HepG2 (cell line): ENCODE data around the gene CNOT8. TPM values are rescaled to one million over a fixed set of nuclear protein-coding genes. Genes with fewer than 3 reads are reported as not detected.
A peak's percentile ranks its signal among the peaks of the same experiment; 100 is the strongest.

Source experiments
- EEA1 ChIP-seq: sonication (generic); formaldehyde crosslinking; IDR thresholded peaks from 2 replicates; pipeline ENCODE4 v1.5.1; 2020; ENCODE audit warnings: mild to moderate bottlenecking, missing genetic modification reagents, borderline replicate concordance
- IRX3 ChIP-seq: sonication (generic); formaldehyde crosslinking; IDR thresholded peaks from 2 replicates; pipeline ENCODE4 v1.8.1; 2023; ENCODE audit warnings: mild to moderate bottlenecking, low read depth, missing genetic modification reagents, borderline replicate concordance
- PAX8 ChIP-seq: sonication (generic); formaldehyde crosslinking; IDR thresholded peaks from 2 replicates; pipeline ENCODE4 v1.8.0; 2022; ENCODE audit warnings: mild to moderate bottlenecking, missing genetic modification reagents, borderline replicate concordance
- PLRG1 ChIP-seq: fragments of 450-650 bp; conservative IDR thresholded peaks from 2 replicates; pipeline ENCODE4 v1.6.1; 2016
- SALL1 ChIP-seq: sonication (generic); formaldehyde crosslinking; IDR thresholded peaks from 2 replicates; pipeline ENCODE4 v1.8.0; 2022; ENCODE audit warnings: mild to moderate bottlenecking, missing genetic modification reagents
- SSRP1 ChIP-seq: IDR thresholded peaks from 2 replicates; pipeline ENCODE4 v1.6.1; 2016; ENCODE audit warnings: control low read depth
- ZFP1 ChIP-seq: IDR thresholded peaks from 2 replicates; pipeline ENCODE4 v1.6.1; 2016
- ZNF350 ChIP-seq: sonication (generic); formaldehyde crosslinking; IDR thresholded peaks from 2 replicates; pipeline ENCODE4 v1.4.0; 2020; ENCODE audit warnings: mild to moderate bottlenecking, low read depth, missing genetic modification reagents, borderline replicate concordance
- ZNF431 ChIP-seq: sonication (generic); formaldehyde crosslinking; IDR thresholded peaks from 2 replicates; pipeline ENCODE4 v1.9.0; 2022; ENCODE audit warnings: missing genetic modification reagents, low read depth, mild to moderate bottlenecking, borderline replicate concordance
- ZNF546 ChIP-seq: sonication (generic); formaldehyde crosslinking; conservative IDR thresholded peaks from 2 replicates; pipeline ENCODE4 v1.8.1; 2023; ENCODE audit warnings: mild to moderate bottlenecking, missing genetic modification reagents
- ZSCAN9 ChIP-seq: IDR thresholded peaks from 2 replicates; pipeline ENCODE4 v1.6.1; 2016; ENCODE audit warnings: borderline replicate concordance
- polyA plus RNA-seq, 8 experiments: library from polyadenylated mRNA; depleted of rRNA in 3 of 8; stranded (reverse) in 7 of 8; unstranded in 1 of 8; fragments of >200 nt; fragmentation: Illumina TruSeq in 4 of 8; extraction: Trizol in 4 of 8; gene quantifications; 2 replicates each; pipeline versions ENCODE4 v1.2.1 to v1.2.3, GENCODE V29; 2011 to 2016; ENCODE audit warnings: low read depth in 4 of 8, missing spikeins in 1 of 8, mixed read lengths in 1 of 8; ENCODE audit not compliant: insufficient read depth in 1 of 8
- total RNA-seq, 5 experiments: library from RNA; depleted of rRNA; stranded (reverse); fragments of >200 nt; fragmentation: Illumina TruSeq; extraction: Trizol; gene quantifications; 2 replicates each; pipeline ENCODE4 v1.2.3, GENCODE V29; 2016; ENCODE audit warnings: low read depth in 1 of 5
- TF ChIP-seq, protein P1 (sequence below): IDR thresholded peaks from 2 replicates; pipeline ENCODE4 v1.4.0; 2020; ENCODE audit warnings: mild to moderate bottlenecking, missing genetic modification reagents
- TF ChIP-seq, protein P2 (sequence below): sonication (generic); formaldehyde crosslinking; IDR thresholded peaks from 2 replicates; pipeline ENCODE4 v1.5.1; 2020; ENCODE audit warnings: missing genetic modification reagents, mild to moderate bottlenecking, borderline replicate concordance
- TF ChIP-seq, protein P3 (sequence below), 2 experiments: sonication (generic) in 1 of 2; formaldehyde crosslinking in 1 of 2; IDR thresholded peaks; 2 replicates each; pipeline versions ENCODE4 v1.4.0 to v1.6.1; 2018 to 2020; ENCODE audit warnings: missing genetic modification reagents in 2 of 2, borderline replicate concordance in 1 of 2, low read depth in 1 of 2, mild to moderate bottlenecking in 1 of 2, missing biosample characterization in 1 of 2
- TF ChIP-seq, protein P4 (sequence below): sonication (generic); formaldehyde crosslinking; IDR thresholded peaks from 2 replicates; pipeline ENCODE4 v1.4.0; 2020; ENCODE audit warnings: missing genetic modification reagents
- TF ChIP-seq, protein P5 (sequence below): sonication (generic); formaldehyde crosslinking; IDR thresholded peaks from 2 replicates; pipeline ENCODE4 v1.5.0; 2020; ENCODE audit warnings: missing genetic modification reagents, mild to moderate bottlenecking, borderline replicate concordance

CNOT8 gene
- total and polyA plus RNA-seq, 2 of the 13 experiments (the other 11 are each of a cell fraction or from before 2014, with no cell fraction given), result 37.1 to 74.9 TPM

DNA sequence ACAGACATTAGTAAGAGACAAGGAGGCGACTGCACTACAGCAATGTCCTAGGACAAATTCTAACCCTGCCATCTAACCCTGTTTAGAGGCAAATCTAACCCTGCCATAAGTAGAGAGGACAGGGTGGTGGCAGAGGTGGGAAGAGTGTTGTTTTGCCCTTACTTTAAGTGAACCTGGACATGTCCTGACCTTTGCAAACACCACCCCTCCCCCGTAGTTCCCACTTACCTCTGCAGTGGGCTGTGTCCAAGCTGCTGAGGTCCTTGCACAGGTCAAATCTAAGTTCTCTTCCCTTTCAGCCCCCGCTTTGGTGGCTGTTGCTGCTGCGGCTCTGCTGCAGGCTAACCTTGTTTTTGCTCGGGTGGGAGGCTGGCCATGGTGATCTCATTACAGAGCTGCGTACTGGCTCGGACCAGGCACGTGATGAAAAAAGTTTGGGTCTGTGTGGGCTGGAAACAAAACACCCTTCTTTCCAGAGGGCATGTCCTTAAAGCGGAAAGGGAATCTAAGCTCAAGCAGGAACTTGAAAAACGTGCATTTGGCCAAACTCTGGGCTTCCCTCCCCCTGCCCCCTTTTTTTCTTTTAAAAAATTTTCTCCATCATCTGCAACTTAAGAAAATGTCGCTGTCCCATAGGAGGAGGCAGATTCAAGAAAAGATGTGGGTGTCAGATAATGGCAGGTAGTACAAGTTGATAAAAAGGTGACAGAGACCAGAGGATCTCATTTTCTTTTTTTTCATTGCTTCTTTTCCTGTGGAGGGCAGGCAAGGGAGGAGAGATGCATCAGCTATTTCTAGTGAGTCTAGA is 8.0 kb upstream of the CNOT8 start, which contains the start of gene FAXDC2 (continued):
- TF ChIP-seq, protein P1, sequence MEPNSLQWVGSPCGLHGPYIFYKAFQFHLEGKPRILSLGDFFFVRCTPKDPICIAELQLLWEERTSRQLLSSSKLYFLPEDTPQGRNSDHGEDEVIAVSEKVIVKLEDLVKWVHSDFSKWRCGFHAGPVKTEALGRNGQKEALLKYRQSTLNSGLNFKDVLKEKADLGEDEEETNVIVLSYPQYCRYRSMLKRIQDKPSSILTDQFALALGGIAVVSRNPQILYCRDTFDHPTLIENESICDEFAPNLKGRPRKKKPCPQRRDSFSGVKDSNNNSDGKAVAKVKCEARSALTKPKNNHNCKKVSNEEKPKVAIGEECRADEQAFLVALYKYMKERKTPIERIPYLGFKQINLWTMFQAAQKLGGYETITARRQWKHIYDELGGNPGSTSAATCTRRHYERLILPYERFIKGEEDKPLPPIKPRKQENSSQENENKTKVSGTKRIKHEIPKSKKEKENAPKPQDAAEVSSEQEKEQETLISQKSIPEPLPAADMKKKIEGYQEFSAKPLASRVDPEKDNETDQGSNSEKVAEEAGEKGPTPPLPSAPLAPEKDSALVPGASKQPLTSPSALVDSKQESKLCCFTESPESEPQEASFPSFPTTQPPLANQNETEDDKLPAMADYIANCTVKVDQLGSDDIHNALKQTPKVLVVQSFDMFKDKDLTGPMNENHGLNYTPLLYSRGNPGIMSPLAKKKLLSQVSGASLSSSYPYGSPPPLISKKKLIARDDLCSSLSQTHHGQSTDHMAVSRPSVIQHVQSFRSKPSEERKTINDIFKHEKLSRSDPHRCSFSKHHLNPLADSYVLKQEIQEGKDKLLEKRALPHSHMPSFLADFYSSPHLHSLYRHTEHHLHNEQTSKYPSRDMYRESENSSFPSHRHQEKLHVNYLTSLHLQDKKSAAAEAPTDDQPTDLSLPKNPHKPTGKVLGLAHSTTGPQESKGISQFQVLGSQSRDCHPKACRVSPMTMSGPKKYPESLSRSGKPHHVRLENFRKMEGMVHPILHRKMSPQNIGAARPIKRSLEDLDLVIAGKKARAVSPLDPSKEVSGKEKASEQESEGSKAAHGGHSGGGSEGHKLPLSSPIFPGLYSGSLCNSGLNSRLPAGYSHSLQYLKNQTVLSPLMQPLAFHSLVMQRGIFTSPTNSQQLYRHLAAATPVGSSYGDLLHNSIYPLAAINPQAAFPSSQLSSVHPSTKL, result 0 out of 2 replicates have a peak, but pooled peaks have one; percentile 19
- TF ChIP-seq, protein P2, sequence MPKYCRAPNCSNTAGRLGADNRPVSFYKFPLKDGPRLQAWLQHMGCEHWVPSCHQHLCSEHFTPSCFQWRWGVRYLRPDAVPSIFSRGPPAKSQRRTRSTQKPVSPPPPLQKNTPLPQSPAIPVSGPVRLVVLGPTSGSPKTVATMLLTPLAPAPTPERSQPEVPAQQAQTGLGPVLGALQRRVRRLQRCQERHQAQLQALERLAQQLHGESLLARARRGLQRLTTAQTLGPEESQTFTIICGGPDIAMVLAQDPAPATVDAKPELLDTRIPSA, result no peak
- TF ChIP-seq, protein P3, sequence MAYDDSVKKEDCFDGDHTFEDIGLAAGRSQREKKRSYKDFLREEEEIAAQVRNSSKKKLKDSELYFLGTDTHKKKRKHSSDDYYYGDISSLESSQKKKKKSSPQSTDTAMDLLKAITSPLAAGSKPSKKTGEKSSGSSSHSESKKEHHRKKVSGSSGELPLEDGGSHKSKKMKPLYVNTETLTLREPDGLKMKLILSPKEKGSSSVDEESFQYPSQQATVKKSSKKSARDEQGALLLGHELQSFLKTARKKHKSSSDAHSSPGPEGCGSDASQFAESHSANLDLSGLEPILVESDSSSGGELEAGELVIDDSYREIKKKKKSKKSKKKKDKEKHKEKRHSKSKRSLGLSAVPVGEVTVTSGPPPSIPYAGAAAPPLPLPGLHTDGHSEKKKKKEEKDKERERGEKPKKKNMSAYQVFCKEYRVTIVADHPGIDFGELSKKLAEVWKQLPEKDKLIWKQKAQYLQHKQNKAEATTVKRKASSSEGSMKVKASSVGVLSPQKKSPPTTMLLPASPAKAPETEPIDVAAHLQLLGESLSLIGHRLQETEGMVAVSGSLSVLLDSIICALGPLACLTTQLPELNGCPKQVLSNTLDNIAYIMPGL (CRISPR knock-in tag; IDR thresholded peaks at IDR 0.05; ENCODE audit: borderline replicate concordance in 1 of 2, low read depth in 1 of 2), result 0 out of 4 replicates have a peak, but pooled peaks of 1 of the 2 experiments have one; percentile 3
- TF ChIP-seq, protein P4, sequence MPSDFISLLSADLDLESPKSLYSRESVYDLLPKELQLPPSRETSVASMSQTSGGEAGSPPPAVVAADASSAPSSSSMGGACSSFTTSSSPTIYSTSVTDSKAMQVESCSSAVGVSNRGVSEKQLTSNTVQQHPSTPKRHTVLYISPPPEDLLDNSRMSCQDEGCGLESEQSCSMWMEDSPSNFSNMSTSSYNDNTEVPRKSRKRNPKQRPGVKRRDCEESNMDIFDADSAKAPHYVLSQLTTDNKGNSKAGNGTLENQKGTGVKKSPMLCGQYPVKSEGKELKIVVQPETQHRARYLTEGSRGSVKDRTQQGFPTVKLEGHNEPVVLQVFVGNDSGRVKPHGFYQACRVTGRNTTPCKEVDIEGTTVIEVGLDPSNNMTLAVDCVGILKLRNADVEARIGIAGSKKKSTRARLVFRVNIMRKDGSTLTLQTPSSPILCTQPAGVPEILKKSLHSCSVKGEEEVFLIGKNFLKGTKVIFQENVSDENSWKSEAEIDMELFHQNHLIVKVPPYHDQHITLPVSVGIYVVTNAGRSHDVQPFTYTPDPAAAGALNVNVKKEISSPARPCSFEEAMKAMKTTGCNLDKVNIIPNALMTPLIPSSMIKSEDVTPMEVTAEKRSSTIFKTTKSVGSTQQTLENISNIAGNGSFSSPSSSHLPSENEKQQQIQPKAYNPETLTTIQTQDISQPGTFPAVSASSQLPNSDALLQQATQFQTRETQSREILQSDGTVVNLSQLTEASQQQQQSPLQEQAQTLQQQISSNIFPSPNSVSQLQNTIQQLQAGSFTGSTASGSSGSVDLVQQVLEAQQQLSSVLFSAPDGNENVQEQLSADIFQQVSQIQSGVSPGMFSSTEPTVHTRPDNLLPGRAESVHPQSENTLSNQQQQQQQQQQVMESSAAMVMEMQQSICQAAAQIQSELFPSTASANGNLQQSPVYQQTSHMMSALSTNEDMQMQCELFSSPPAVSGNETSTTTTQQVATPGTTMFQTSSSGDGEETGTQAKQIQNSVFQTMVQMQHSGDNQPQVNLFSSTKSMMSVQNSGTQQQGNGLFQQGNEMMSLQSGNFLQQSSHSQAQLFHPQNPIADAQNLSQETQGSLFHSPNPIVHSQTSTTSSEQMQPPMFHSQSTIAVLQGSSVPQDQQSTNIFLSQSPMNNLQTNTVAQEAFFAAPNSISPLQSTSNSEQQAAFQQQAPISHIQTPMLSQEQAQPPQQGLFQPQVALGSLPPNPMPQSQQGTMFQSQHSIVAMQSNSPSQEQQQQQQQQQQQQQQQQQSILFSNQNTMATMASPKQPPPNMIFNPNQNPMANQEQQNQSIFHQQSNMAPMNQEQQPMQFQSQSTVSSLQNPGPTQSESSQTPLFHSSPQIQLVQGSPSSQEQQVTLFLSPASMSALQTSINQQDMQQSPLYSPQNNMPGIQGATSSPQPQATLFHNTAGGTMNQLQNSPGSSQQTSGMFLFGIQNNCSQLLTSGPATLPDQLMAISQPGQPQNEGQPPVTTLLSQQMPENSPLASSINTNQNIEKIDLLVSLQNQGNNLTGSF, result no peak
- TF ChIP-seq ZNF546 (CRISPR knock-in tag), result no peak
- no peak; the same call in 1 of the 2 replicates for TF ChIP-seq ZSCAN9 (CRISPR knock-in tag)
- peak; percentile 41; the same call in 1 of the 2 replicates for TF ChIP-seq SSRP1 (CRISPR knock-in tag)
- no peak for TF ChIP-seq PAX8
- no peak for TF ChIP-seq ZNF431 (CRISPR knock-in tag)
- peak; percentile 50; the same call in 1 of the 2 replicates for TF ChIP-seq ZNF350
- no peak for TF ChIP-seq IRX3
- peak; percentile 71 for TF ChIP-seq SALL1
- TF ChIP-seq EEA1, result no peak
- TF ChIP-seq, protein P5, sequence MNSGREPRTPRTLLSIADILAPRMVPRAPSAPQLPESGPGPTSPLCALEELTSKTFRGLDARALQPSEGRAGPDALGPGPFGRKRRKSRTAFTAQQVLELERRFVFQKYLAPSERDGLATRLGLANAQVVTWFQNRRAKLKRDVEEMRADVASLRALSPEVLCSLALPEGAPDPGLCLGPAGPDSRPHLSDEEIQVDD (CRISPR knock-in tag), result no peak
- TF ChIP-seq ZFP1 (CRISPR knock-in tag), result peak; percentile 50; the same call in 1 of the 2 replicates
- no peak for TF ChIP-seq PLRG1
